ENCODE data around the gene DCTPP1. TPM values are rescaled to one million over a fixed set of nuclear protein-coding genes. Genes with fewer than 3 reads are reported as not detected.

DCTPP1 gene
- total RNA-seq, 1 experiment from 2014 or later = 109 TPM

DNA sequence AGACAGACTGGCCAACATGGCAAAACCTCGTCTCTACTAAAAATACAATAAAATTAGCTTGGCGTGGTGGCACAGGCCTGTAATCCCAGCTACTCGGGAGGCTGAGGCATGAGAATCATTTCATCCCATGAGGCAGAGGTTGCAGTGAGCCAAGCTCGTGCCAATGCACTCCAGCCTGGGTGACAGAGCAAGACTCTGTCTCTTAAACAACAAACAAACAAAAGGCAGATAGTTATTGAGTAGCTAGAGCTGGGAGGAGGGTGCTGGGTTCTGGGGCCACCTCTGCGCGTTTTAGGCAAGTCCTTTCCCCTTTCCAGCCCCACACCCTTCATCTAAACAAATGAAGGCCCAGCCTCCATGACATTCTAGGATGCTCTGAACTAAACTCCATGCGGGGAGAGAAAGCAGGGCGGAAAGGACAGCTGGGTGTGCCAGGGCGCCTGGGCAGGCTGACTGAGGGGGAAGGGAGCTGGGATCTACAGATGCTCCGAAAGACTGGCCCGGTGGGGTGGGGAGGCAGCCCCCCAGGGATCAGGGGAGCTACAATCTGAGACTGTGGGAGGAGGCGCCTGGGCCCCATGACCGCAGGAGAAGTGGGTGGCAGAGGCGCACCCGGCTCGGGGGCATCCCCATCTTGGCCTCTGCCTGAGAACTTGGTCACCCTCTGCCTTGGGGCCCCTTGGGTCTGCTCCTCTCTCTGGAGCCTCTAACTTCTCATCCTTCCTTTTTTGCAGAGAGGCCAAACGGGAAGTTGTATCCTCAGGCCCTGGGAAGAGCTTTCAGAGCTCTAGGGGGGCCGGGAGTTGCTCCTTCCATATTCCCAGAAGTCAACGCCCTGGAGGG is 43.6 kb upstream of the DCTPP1 start:
- no TSS peak for BruUV-seq (replicated peaks)
- no peak overlapping the region for H3K4me3 ChIP-seq
- CTCF ChIA-PET = no interaction called here

DNA sequence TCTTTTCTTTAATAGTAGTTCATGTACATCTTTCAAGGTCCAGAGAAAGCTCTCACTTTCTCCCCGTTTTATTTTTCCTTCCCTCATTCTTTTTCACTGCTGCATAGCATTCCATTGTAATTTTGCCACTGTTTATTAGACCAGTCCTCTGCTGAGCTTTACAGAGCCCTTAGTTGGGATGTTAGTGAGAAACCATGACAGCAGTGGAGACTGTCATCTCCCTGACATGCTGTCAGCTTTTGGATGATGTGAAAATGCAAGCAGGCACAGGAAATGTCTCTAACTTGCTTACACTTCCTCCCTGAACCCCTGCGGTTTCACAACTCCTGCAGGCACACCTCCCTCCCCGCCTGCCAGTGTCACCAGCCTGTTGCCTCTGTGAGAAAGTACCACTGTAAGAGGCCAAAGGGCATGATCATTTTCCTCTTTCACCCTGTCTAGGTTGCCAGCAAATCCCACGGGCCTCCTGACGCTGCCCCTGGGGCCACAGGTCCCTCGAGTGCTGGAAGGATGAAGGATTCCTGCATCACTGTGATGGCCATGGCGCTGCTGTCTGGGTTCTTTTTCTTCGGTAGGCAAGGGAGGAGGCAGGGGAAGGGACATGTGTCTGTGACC is 42.6 kb upstream of the DCTPP1 start, which contains the start of gene ITGAL:
TSS of gene ITGAL (plus strand) at position 415 of the 615 bp plus-strand sequence. CDS start at position 511, 96 bp downstream.
- intact Hi-C loops (cut with micrococcal nuclease; ENCODE audit: unreplicated experiment) = no loop called here
- H3K9me2 ChIP-seq (ENCODE audit: insufficient read depth) = no peaks in the 10 kb centered on the region
- no peaks in the 10 kb centered on the region for H3K36me3 ChIP-seq (ENCODE audit: low read depth)
- H3K9me3 ChIP-seq (ENCODE audit: insufficient read depth, low read depth) = no peaks in the 10 kb centered on the region
- H3K27ac ChIP-seq = no peak within 1 kb of the TSS
- H2AFZ ChIP-seq = no peak within 1 kb of the TSS
- no peak within 1 kb of the TSS for H3K4me2 ChIP-seq
- CTCF ChIA-PET = interaction anchor here (0.6 kb wide), 1 partner anchor 380 kb away, joined by 3 read pairs; no protein-coding TSS in a partner anchor
- H3K4me1 ChIP-seq (replicated peaks; ENCODE audit: insufficient read depth) = no peaks in the 10 kb centered on the region; the same call in 1 of the 2 replicates
- H4K20me1 ChIP-seq (ENCODE audit: insufficient read depth) = no peaks in the 10 kb centered on the region
- no peak for DNase-seq
- H3F3A ChIP-seq (ENCODE audit: insufficient read depth, low read depth) = 0 out of 2 replicates have a peak, but pooled peaks cover 4% of the 10 kb centered on the region
- H3K79me2 ChIP-seq (ENCODE audit: low read depth) = no peaks in the 10 kb centered on the region
- POLR2A ChIA-PET (ENCODE audit: unreplicated experiment) = no interaction called here
- no peak within 1 kb of the TSS for H3K4me3 ChIP-seq
- H3K27me3 ChIP-seq (ENCODE audit: insufficient read depth, low read depth) = peaks cover 14% of the 10 kb centered on the region; the same call in 1 of the 2 replicates
- no TSS peak for BruUV-seq (replicated peaks)
- no peak for TF ChIP-seq CTCF (conservative IDR thresholded peaks at IDR 0.05)
- TF ChIP-seq EZH2 (IDR thresholded peaks at IDR 0.05; ENCODE audit: low read depth) = no peak

More for the DNA sequence above, 43.6 kb upstream of the DCTPP1 start:
- no peaks in the 10 kb centered on the region; the same call in 1 of the 2 replicates for H3K4me1 ChIP-seq (replicated peaks; ENCODE audit: insufficient read depth)
- H3F3A ChIP-seq (ENCODE audit: insufficient read depth, low read depth) = 0 out of 2 replicates have a peak, but pooled peaks cover 4% of the 10 kb centered on the region
- TF ChIP-seq CTCF (conservative IDR thresholded peaks at IDR 0.05) = no peak
- no peak for TF ChIP-seq EZH2 (IDR thresholded peaks at IDR 0.05; ENCODE audit: low read depth)
- H2AFZ ChIP-seq = no peak overlapping the region
- no peak overlapping the region for H3K4me2 ChIP-seq
- intact Hi-C loops (cut with micrococcal nuclease; ENCODE audit: unreplicated experiment) = no loop called here
- POLR2A ChIA-PET (ENCODE audit: unreplicated experiment) = no interaction called here
- peaks cover 14% of the 10 kb centered on the region; the same call in 1 of the 2 replicates for H3K27me3 ChIP-seq (ENCODE audit: insufficient read depth, low read depth)
- no peak for DNase-seq
- H3K36me3 ChIP-seq (ENCODE audit: low read depth) = no peaks in the 10 kb centered on the region
- H3K9me2 ChIP-seq (ENCODE audit: insufficient read depth) = no peaks in the 10 kb centered on the region
- no peaks in the 10 kb centered on the region for H3K9me3 ChIP-seq (ENCODE audit: insufficient read depth, low read depth)
- no peaks in the 10 kb centered on the region for H3K79me2 ChIP-seq (ENCODE audit: low read depth)
- no peak overlapping the region for H3K27ac ChIP-seq
- H4K20me1 ChIP-seq (ENCODE audit: insufficient read depth) = no peaks in the 10 kb centered on the region

DNA sequence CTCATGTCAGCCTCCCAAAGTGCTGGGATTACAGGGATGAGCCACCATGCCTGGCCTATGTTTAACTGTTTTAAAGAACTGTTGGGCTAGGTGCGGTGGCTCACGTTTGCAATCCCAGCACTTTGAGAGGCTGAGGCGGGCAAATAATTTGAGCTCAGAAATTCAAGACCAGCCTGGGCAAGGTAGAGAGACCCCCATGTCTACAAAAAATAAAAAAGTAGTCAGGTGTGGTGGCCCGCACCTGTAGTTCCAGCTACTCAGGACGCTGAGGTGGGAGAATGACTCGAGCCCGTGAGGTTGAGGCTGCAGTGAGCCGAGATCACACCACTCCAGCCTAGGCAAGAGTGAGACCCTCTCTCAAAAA is 40.8 kb upstream of the DCTPP1 start:
- Histone ChIP-seq H3K36me3 (ENCODE audit: low read depth) (no peaks in the 10 kb centered on the region), H3K27ac (no peak overlapping the region)

More for the DNA sequence above, 40.8 kb upstream of the DCTPP1 start:
- no peaks in the 10 kb centered on the region for H3K9me2 ChIP-seq (ENCODE audit: insufficient read depth)
- CTCF ChIA-PET = interaction anchor here (0.6 to 0.8 kb wide), 2 partner anchors 9 to 24 kb away, joined by 3 to 8 read pairs; no protein-coding TSS in a partner anchor
- H2AFZ ChIP-seq = no peak overlapping the region
- H3K4me1 ChIP-seq (replicated peaks; ENCODE audit: insufficient read depth) = no peaks in the 10 kb centered on the region; the same call in 1 of the 2 replicates
- H3K79me2 ChIP-seq (ENCODE audit: low read depth) = no peaks in the 10 kb centered on the region
- H3K9me3 ChIP-seq (ENCODE audit: insufficient read depth, low read depth) = no peaks in the 10 kb centered on the region
- H4K20me1 ChIP-seq (ENCODE audit: insufficient read depth) = no peaks in the 10 kb centered on the region
- POLR2A ChIA-PET (ENCODE audit: unreplicated experiment) = no interaction called here
- BruUV-seq (replicated peaks) = no TSS peak
- 0 out of 2 replicates have a peak, but pooled peaks cover 4% of the 10 kb centered on the region for H3F3A ChIP-seq (ENCODE audit: insufficient read depth, low read depth)
- no peak for DNase-seq
- no peak overlapping the region for H3K4me3 ChIP-seq
- no peak for TF ChIP-seq EZH2 (IDR thresholded peaks at IDR 0.05; ENCODE audit: low read depth)
- TF ChIP-seq CTCF (conservative IDR thresholded peaks at IDR 0.05) = no peak
- H3K27me3 ChIP-seq (ENCODE audit: insufficient read depth, low read depth) = peaks cover 14% of the 10 kb centered on the region; the same call in 1 of the 2 replicates
- no peak overlapping the region for H3K4me2 ChIP-seq
- intact Hi-C loops (cut with micrococcal nuclease; ENCODE audit: unreplicated experiment) = no loop called here

Measured in PC-9 (cell line).